Nephron (organoid): ENCODE data around the gene HBQ1.

ENCODE experiments used
- H3K27ac Mint-ChIP-seq, 3 experiments: 2 replicates each; pipeline ENCODE4 v1.8.0; 2020; ENCODE audit warnings: mixed read lengths in 3 of 3, mild to moderate bottlenecking in 2 of 3, moderate library complexity in 1 of 3
- H3K27me3 Mint-ChIP-seq: 2 replicates; pipeline ENCODE4 v1.8.0; 2021; ENCODE audit warnings: low read depth, mild to moderate bottlenecking, moderate library complexity, mixed read lengths
- H3K36me3 Mint-ChIP-seq: 2 replicates; pipeline ENCODE4 v1.8.0; 2020; ENCODE audit warnings: low read depth, mixed read lengths
- H3K4me1 Mint-ChIP-seq: 2 replicates; pipeline ENCODE4 v1.8.0; 2020; ENCODE audit warnings: mixed read lengths
- H3K4me3 Mint-ChIP-seq, 3 experiments: 2 replicates each; pipeline ENCODE4 v1.8.0; 2020; ENCODE audit warnings: mild to moderate bottlenecking in 3 of 3, mixed read lengths in 3 of 3, moderate library complexity in 2 of 3
- H3K9me3 Mint-ChIP-seq: 2 replicates; pipeline ENCODE4 v1.8.0; 2020; ENCODE audit warnings: mixed read lengths
- TF ChIP-seq, protein P1 (sequence below), 3 experiments: fragments of 200-600 bp; sonication (generic); IDR thresholded peaks; one replicate each; pipeline ENCODE4 v1.5.0; 2021; ENCODE audit warnings: antibody characterized with exemption in 3 of 3; ENCODE audit not compliant: unreplicated experiment in 3 of 3

Gene HBQ1

GRCh38 chr16:177394-177822 lies 2.9 kb upstream of the HBQ1 start:
- Mint-ChIP-seq H3K36me3 (no peaks in the 10 kb centered on the region), H3K27me3 (peaks cover 65% of the 10 kb centered on the region), H3K4me3 (peak overlapping the region; percentile 17 to 46 (median 20)), H3K27ac (no peak overlapping the region), H3K4me1 (peaks cover 6% of the 10 kb centered on the region), H3K9me3 (peaks cover 4% of the 10 kb centered on the region)
- TF ChIP-seq, protein P1, sequence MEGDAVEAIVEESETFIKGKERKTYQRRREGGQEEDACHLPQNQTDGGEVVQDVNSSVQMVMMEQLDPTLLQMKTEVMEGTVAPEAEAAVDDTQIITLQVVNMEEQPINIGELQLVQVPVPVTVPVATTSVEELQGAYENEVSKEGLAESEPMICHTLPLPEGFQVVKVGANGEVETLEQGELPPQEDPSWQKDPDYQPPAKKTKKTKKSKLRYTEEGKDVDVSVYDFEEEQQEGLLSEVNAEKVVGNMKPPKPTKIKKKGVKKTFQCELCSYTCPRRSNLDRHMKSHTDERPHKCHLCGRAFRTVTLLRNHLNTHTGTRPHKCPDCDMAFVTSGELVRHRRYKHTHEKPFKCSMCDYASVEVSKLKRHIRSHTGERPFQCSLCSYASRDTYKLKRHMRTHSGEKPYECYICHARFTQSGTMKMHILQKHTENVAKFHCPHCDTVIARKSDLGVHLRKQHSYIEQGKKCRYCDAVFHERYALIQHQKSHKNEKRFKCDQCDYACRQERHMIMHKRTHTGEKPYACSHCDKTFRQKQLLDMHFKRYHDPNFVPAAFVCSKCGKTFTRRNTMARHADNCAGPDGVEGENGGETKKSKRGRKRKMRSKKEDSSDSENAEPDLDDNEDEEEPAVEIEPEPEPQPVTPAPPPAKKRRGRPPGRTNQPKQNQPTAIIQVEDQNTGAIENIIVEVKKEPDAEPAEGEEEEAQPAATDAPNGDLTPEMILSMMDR (IDR thresholded peaks at IDR 0.05; ENCODE audit: unreplicated experiment in 3 of 3), result no peak

DNA sequence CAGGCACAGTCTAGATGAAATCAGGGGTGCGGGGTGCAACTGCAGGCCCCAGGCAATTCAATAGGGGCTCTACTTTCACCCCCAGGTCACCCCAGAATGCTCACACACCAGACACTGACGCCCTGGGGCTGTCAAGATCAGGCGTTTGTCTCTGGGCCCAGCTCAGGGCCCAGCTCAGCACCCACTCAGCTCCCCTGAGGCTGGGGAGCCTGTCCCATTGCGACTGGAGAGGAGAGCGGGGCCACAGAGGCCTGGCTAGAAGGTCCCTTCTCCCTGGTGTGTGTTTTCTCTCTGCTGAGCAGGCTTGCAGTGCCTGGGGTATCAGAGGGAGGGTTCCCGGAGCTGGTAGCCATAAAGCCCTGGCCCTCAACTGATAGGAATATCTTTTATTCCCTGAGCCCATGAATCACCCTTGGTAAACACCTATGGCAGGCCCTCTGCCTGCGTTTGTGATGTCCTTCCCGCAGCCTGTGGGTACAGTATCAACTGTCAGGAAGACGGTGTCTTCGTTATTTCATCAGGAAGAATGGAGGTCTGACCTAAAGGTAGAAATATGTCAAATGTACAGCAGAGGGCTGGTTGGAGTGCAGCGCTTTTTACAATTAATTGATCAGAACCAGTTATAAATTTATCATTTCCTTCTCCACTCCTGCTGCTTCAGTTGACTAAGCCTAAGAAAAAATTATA lies 2.1 kb upstream of the HBQ1 start:
- peaks cover 65% of the 10 kb centered on the region for H3K27me3 Mint-ChIP-seq
- TF ChIP-seq, protein P1 (IDR thresholded peaks at IDR 0.05; ENCODE audit: unreplicated experiment in 3 of 3), result no peak
- H3K4me1 Mint-ChIP-seq, result peaks cover 6% of the 10 kb centered on the region
- peaks cover 3% of the 10 kb centered on the region for H3K36me3 Mint-ChIP-seq
- peaks cover 4% of the 10 kb centered on the region for H3K9me3 Mint-ChIP-seq
- H3K4me3 Mint-ChIP-seq, result peak overlapping the region in 2 of 3 experiments; percentile 14 to 20
- H3K27ac Mint-ChIP-seq, result no peak overlapping the region

GRCh38 chr16:178668-179015 lies 1.6 kb upstream of the HBQ1 start:
- TF ChIP-seq, protein P1 (IDR thresholded peaks at IDR 0.05; ENCODE audit: unreplicated experiment in 3 of 3), result no peak
- Mint-ChIP-seq H3K36me3 (peaks cover 3% of the 10 kb centered on the region), H3K4me1 (peaks cover 6% of the 10 kb centered on the region), H3K27ac (no peak overlapping the region), H3K9me3 (peaks cover 4% of the 10 kb centered on the region), H3K27me3 (peaks cover 60% of the 10 kb centered on the region), H3K4me3 (no peak overlapping the region)

DNA sequence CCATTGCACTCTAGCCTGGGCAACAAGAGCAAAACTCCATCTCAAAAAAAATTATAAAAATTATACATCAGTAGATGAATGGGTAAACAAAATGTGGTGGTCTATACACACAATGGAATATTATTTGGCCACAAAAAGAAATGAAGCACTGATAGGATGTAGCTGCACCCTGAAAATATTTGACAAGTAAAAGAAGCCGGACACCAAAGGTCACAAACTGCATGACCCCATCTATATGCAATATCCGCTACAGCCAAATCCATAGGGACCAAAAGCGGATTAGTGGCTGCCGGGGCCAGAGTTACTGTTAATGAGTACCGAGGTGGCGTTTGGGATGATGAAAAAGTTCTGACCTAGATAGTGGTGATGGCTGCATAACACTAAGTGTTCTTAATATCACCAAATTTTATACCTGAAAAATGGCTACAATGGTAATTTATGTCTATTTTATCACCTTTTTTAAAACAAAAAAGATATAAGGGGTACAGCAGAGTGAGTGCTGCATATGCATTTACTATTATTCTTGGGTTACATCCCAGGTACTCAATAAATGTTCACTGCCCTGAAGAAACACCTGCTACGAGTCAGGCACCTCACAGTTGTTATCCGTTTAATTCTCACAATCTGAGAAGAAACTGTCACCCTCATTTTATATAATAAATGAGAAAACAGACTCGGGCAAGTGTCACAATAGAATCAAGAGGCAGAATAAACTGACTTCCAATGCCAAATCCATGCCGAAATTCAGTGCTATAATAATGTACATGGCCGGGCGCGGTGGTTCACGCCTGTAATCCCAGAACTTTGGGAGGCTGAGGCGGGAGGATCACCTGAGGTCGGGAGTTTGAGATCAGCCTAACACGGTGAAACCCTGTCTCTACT lies 807 bp upstream of the HBQ1 start:
- H3K9me3 Mint-ChIP-seq, result peaks cover 3% of the 10 kb centered on the region
- H3K36me3 Mint-ChIP-seq, result peaks cover 3% of the 10 kb centered on the region
- TF ChIP-seq, protein P1 (IDR thresholded peaks at IDR 0.05; ENCODE audit: unreplicated experiment in 3 of 3), result no peak
- peak overlapping the region in 1 of 3 experiments; percentile 43 for H3K4me3 Mint-ChIP-seq
- H3K4me1 Mint-ChIP-seq, result peaks cover 6% of the 10 kb centered on the region
- peaks cover 52% of the 10 kb centered on the region for H3K27me3 Mint-ChIP-seq
- no peak overlapping the region for H3K27ac Mint-ChIP-seq

- Mint-ChIP-seq H3K27me3 (peaks cover 37% of the 10 kb centered on the region), H3K36me3 (peaks cover 12% of the 10 kb centered on the region), H3K27ac (no peak overlapping the region), H3K4me3 (peak overlapping the region in 2 of 3 experiments; percentile 44 to 46), H3K4me1 (peaks cover 6% of the 10 kb centered on the region), H3K9me3 (no peaks in the 10 kb centered on the region)
- TF ChIP-seq, protein P1 (IDR thresholded peaks at IDR 0.05; ENCODE audit: unreplicated experiment in 3 of 3), result no peak
Measured at GRCh38 chr16:180681-181564, 664 bp downstream of the HBQ1 start.
